Measurements from ENCODE around the gene CYP24A1. TPM values are rescaled to one million over a fixed set of nuclear protein-coding genes. Genes with fewer than 3 reads are reported as not detected.
A peak's percentile ranks its signal among the peaks of the same experiment; 100 is the strongest.
"Not testable (repeated sequence)": the region's sequence is repeated elsewhere in the genome, so short reads cannot be mapped to it uniquely, and the experiment has no call there.

Gene CYP24A1
- total RNA-seq, 4 donors from 2014 or later, result 1.0 to 2.5 (median 1.5) TPM; not detected in 1

DNA sequence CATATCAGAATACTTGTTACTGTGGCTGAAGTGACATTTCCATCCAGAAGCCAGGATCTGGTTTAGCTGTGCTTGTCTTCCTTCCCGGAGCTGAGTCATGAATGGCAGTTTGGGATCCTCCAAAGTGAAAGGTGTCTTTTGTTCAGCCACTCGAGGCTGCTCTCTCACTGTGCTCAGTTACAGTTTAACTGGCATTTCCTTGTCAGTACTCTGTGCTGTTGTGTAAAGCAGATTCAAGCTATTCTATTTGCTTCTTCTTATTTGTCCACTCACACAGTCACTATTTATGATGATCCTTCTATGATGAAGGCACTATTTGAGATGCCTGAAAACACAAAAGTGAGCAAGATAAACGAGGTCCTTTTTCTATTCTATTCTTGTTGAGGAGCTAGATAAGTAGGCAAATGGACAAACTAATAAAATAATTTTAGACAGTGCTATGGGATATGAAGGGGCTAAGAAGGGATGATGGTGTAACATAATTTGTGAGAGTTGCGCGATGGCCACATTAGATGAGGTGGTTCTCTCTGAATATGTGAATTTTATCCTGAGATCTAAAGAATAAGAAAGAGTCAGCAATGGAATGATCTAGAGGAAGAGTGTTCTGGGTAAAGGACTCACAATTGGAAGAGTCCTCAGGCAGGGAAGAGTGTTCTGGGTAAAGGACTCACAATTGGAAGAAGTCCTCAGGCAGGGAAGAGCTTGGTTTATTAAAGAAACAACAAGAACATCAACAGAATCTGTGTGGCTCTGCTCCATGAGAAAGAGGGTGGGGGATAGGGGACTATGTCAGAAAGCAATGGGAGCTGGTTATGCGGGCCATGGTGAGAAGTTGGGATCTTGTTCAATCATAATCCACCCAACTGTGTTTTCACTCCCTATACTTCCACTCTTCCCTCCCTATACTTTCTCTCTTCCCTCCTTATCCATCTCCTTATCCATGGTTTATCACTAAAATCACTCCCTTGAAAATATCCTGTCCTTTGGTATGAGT is 40.1 kb downstream of the CYP24A1 start:
- H3K36me3 ChIP-seq, result no peaks in the 10 kb centered on the region
- H3K9me3 ChIP-seq, result no peaks in the 10 kb centered on the region
- DNase-seq (ENCODE audit: low spot score in 2 of 2), result no peak
- H3K4me3 ChIP-seq, result no peak overlapping the region
- 51% methylated on average over 6 of the region's 6 CpGs for WGBS
- peaks cover 19% of the 10 kb centered on the region for H3K4me1 ChIP-seq
- TF ChIP-seq POLR2AphosphoS5 (IDR thresholded peaks at IDR 0.05), result no peak
- no peak for TF ChIP-seq POLR2A (IDR thresholded peaks at IDR 0.05)
- no peak for TF ChIP-seq CTCF (IDR thresholded peaks at IDR 0.05)
- no peak for TF ChIP-seq EP300 (IDR thresholded peaks at IDR 0.05)
- H3K27ac ChIP-seq, result peak overlapping the region; percentile 75
- peaks cover 3% of the 10 kb centered on the region for H3K27me3 ChIP-seq

DNA sequence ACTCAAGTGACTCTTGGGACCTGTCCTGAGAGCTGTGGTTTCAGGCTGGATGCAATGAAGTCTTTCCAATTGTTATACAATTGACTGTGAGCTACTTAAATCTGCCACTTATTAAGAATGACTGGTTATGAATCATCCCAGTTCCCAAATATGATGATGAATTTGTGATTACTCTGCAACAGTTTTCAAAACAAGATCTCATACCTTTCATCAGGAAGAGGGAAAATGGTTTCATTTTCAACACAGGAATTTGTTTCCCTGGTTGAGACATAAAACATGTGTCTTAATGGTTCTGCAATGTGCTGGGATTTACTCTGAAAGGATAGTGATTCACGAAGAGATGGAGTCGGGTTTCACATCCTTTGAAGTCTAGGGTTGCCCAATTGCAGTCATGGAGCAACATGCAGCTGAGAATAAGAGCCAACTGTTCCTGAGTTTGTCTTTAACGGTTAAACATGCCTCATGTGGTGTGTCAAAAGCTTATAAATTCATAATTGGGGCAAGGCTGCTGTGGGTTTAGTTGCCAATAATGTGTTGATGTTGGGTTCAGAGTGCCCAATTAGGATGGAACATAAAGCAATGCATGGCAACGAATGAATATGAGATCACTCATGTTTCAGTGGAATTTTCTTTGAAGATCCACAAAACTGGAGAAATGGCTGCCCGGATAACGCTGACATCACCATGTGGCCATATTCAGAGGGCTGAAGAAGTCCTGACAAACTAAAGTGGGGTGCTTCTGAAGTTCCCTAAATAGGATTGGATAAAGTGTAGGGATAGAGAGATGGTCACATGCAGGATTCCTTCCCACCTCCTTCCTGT is 41.0 kb downstream of the CYP24A1 start:
- 17% methylated on average over 6 of the region's 6 CpGs for WGBS
- Histone ChIP-seq H3K4me3 (no peak overlapping the region), H3K4me1 (peaks cover 19% of the 10 kb centered on the region), H3K9me3 (no peaks in the 10 kb centered on the region), H3K27ac (peak overlapping the region; percentile 75), H3K27me3 (peaks cover 3% of the 10 kb centered on the region), H3K36me3 (no peaks in the 10 kb centered on the region)
- TF ChIP-seq POLR2AphosphoS5 (IDR thresholded peaks at IDR 0.05) (peak in 2 of 3 donors; percentile 83 to 89), EP300 (IDR thresholded peaks at IDR 0.05) (no peak)
- DNase-seq (ENCODE audit: low spot score in 2 of 2), result peak in 1 of 2 donors; percentile 84

GRCh38 chr20:54131675-54132611 is 41.8 kb downstream of the CYP24A1 start:
- no peak overlapping the region for H3K4me3 ChIP-seq
- no peaks in the 10 kb centered on the region for H3K9me3 ChIP-seq
- H3K4me1 ChIP-seq, result peaks cover 19% of the 10 kb centered on the region
- no peak for DNase-seq (ENCODE audit: low spot score in 2 of 2)
- peak overlapping the region; percentile 75 for H3K27ac ChIP-seq
- H3K36me3 ChIP-seq, result no peaks in the 10 kb centered on the region
- no peaks in the 10 kb centered on the region for H3K27me3 ChIP-seq
- 71% methylated on average over 8 of the region's 8 CpGs for WGBS
- TF ChIP-seq CTCF (IDR thresholded peaks at IDR 0.05) (no peak), POLR2A (IDR thresholded peaks at IDR 0.05) (no peak), POLR2AphosphoS5 (IDR thresholded peaks at IDR 0.05) (no peak), EP300 (IDR thresholded peaks at IDR 0.05) (no peak)

DNA sequence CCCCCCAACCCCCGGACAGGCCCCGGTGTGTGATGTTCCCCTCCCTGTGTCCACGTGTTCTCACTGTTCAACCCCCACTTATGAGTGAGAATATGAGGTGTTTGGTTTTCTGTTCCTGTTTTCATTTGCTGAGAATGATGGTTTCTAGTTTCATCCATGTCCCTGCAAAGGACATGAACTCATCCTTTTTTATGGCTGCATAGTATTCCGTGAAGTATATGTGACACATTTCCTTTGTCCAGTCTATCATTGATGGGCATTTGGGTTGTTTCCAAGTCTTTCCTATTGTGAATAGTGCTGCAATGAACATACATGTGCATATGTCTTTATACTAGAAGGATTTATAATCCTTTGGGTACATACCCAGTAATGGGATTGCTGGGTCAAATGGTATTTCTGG is 42.7 kb downstream of the CYP24A1 start:
- 77% methylated on average over 3 of the region's 4 CpGs for WGBS
- not testable (repeated sequence) for H3K27ac ChIP-seq; H3K36me3 ChIP-seq; DNase-seq (ENCODE audit: low spot score in 2 of 2); H3K9me3 ChIP-seq; H3K4me3 ChIP-seq; H3K27me3 ChIP-seq
- H3K4me1 ChIP-seq, result peaks cover 19% of the 10 kb centered on the region

- H3K4me3 ChIP-seq, result no peak overlapping the region
- TF ChIP-seq CTCF (IDR thresholded peaks at IDR 0.05), result no peak
- no peak for TF ChIP-seq POLR2AphosphoS5 (IDR thresholded peaks at IDR 0.05)
- TF ChIP-seq POLR2A (IDR thresholded peaks at IDR 0.05), result no peak
- H3K9me3 ChIP-seq, result no peaks in the 10 kb centered on the region
- H3K27ac ChIP-seq, result no peak overlapping the region
- H3K36me3 ChIP-seq, result no peaks in the 10 kb centered on the region
- DNase-seq (ENCODE audit: low spot score in 2 of 2), result no peak
- 98% methylated on average over 3 of the region's 3 CpGs for WGBS
- no peaks in the 10 kb centered on the region for H3K27me3 ChIP-seq
- peaks cover 19% of the 10 kb centered on the region for H3K4me1 ChIP-seq
Measured at GRCh38 chr20:54129350-54129749, 44.4 kb downstream of the CYP24A1 start.

Data from suprapubic skin (tissue), 4 donors.